Esophagus mucosa (tissue), 1 donor: ENCODE measurements around the gene FBN2. TPM values are rescaled to one million over a fixed set of nuclear protein-coding genes. Genes with fewer than 3 reads are reported as not detected.

Experiments
- ATAC-seq: fragments of 200-7000 bp; cut with Tn5 transposase; one replicate; pipeline ENCODE4 v1.9.1; 2020
- total RNA-seq: library from RNA; stranded (reverse); gene quantifications from one replicate; pipeline ENCODE4 v1.2.4, GENCODE V29; 2023
- donor health status: DM: yes; HTN: yes; CAD: no.

The FBN2 gene
- total RNA-seq = 1.00 TPM

GRCh38 chr5:128538000-128538249 lies at the start of gene FBN2:
Gene FBN2 (minus strand): TSS chr5:128538245. CDS start chr5:128537603, 642 bp downstream.
- ATAC-seq = no peak

DNA sequence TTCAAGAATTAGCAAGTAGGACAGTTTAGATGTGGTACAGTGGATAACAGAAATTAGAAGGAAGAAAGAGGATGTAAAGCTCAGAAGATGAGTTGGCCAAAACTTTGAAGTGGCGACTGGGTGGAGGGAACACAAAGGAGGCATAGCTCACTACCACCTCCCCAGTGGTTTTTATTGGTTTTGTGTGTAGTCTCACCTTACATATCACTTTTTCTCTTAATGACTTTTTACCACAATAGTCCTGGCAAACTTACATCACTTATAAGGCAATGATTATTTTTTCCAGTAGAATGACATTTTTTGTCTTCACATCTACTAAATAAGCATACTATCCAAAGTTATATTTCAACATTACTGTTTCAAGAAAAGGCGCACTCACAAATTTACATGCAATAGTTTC lies 49.2 kb upstream of the FBN2 start:
- ATAC-seq = no peak

DNA sequence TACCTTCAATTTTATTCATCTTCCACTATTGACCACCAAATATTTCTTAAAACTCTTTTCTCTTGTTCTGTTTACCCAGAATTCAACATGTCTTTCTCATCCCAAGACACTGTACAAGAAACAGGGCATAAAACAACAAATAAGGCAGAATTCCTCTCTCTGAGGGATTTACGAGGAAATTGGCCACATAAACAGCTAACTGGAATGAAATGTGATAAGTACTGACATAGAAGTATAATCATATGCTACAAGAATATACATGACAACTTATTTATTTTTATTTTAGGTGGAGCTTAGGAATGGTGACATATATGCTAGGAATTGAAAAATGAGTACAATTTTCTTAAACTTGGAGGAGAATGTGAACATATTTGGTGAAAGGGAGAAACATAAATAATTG lies 48.8 kb upstream of the FBN2 start:
- ATAC-seq = no peak

GRCh38 chr5:128579639-128580038 lies 41.6 kb upstream of the FBN2 start:
- no peak for ATAC-seq

DNA sequence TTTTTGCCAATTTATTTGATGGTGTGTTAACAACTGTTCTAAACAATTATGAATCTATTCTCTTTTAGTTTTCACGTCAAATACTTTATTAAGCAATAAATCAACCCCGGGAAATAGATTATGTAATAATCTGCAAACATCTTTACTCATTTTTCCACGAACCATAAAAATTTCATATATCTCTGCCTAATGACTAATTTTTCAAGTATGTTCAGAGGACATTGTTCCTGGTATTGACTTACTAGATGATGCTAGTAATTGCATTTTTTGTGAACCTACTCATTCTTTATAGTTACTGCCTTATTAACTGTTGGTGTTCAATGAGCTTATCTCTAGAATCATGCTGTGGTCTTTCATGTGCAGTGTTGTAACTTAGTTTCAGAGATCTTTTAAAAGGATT lies 41.0 kb upstream of the FBN2 start:
- no peak for ATAC-seq

DNA sequence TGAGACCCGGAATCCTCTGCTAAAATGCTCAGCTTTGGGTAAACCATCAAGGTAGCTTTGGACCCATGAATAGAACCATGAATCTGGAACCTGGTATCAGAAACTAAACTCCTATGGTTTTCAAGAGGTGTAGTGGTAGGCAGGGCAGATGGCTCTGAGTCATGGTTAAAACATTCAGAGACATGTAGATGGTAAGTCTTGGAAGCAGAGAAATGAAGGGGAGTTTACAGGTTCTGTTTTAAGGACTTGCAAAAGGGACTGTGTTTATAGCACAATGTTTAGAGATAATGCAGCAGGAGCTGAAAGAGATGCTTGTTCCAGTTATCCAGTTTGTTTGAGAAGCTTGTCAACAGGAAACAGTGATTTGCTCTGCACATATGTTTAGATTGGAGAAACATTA lies 36.0 kb upstream of the FBN2 start:
- no peak for ATAC-seq

DNA sequence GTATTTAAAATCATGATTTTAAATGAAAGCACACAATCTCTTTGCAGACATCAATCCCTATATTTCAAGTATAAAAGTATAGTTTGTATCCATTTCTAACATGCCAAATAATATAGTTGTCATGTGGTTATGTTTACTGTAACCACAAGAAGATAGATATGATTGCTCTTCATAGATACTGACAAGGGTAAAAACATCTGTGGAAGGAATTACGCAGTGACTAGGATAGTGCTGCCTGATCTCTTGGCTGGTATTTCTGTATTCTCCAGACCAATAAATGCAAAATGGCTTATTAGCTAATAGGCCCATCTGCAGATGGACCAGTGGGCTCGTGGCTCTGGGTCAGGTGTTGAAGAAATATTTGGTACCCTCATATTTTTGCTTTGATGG lies 34.9 kb upstream of the FBN2 start:
- ATAC-seq = no peak

DNA sequence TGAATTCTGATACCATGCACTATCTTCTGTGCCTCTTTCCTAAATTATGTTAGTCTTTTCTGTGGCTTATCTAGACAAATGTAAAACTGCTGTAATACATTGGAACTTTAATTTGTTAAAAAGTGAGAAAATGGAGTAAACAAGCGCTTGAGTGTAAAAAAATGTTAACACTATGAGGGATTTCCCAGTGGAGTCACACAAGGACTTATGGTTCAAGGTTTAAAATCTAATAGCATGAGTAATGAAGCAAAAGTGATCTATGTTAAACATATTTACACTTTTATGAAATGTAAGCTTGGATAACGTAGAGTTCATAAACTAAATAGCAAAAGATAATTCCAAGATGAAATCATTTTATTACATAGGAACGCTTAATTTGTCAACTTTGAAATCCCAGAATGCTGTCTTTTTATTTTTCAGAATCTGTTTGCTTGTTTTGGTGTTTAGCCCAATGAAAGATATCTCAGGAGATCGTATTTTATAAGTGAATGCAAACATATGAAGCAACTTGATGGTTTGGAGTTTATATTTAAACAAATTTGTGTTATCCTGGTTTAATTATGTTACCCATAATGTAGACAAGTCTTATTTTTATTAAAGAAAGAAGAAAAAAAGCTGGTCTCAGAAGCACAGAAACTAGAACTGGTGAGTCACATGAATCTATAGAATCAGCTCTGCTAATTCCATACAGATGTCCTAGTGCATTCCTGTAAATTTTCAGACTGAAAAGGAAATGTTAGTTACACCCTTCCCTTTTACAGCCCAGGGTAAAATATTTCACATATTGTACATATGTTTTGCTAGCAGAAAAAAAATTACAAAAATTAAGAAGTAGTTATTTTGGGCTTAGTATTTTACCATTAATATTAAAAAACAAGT lies 34.2 kb upstream of the FBN2 start:
- no peak for ATAC-seq

GRCh38 chr5:128566178-128566577 lies 28.1 kb upstream of the FBN2 start:
- no peak for ATAC-seq

DNA sequence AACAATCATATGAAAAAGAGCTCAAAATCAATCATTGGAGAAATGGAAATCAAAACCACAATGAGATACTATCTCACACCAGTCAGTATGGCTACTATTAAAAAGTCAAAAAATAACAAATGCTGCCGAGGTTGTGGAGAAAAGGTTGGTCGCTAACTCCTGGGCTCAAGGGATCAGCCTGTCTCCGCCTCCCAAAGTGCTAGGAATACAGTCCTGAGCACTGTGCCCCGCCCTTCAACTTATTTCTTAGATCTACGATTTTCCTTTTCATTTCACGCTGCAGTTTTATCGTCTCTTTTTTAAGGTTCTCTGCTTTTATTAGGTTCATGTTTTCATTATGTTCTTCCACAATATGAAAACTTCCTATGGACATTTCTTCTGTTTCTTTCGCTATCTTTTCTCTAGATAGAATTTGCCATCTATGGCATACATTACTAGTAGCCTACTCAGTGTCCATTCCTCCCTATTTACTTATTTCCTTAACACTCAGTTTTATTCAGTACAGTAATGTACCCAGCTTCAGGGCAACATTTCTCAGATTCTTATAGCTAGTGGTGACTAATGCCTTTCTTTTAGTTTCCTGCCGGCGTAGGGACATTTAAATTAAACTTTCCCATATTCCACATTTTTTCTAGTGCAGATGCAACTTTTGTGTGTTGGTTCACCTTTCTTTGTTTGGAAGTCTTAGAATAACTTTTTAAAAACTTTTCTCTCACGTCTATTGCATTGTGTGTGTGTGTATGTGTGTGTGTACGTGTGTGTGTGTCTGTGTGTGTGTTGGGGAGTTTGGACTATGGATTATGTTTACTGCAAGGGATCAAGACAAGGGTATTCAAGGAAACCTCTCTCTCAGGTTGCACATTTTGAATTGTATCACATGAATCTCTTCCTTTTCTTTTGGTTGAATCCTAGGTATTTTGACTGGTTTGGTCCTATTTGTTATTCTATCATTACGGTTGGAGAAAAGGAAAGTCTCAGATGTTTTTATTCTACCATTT lies 21.6 kb upstream of the FBN2 start:
- ATAC-seq = no peak

DNA sequence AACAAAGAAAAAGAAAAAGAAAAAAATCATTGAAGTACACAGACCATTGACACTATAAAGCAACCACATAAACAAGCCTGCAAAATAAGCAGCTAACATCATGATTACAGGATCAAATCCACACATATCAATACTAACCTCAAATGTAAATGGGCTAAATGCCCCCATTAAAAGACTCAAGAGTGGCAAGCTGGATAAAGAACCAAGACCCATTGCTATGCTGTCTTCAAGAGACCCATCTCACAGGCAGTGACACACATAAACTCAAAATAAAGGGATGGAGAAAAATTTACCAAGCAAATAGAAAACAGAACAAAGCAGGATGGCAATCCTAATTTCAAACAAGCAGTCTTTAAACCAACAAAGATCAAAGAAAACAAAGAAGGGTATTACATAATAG lies 15.7 kb upstream of the FBN2 start:
- ATAC-seq = no peak

DNA sequence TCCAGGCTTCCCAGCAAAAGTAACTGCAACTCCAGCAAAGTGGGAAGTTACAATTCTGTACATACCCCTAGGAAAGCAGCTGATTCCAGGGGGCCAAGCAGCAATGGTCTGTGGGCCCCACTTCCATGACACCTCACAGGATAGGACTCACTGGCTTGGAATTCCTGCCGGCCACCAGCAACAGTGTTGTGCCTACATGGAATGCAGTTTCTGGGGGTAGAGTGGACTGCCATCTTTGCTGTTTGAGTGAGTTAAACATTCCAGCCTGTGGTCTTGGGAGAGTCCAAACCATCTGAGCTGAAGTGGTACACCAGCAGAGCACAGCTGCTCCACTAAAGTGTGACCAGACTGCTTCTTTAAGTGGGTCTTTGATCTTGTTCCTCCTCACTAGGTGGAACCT lies 13.4 kb upstream of the FBN2 start:
- ATAC-seq = no peak

DNA sequence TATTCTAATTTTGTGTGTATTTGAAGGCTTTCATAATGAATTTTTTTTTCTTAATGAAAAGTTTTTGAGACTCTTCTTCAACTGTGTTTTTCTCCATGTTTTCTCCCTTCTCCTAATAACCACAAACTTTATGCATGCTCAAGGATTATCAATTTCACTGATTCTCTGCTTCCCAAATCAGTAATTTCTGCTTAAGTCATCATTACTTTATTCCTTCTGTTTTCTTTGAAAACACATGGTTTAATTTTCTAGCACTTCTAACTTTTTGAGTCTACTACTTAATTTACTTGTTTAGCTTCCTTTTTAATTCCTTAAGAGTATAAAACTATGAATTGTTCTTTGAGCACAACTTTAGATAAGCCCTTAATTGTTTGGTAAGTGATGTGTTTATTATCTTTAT lies 11.5 kb upstream of the FBN2 start:
- ATAC-seq = no peak

DNA sequence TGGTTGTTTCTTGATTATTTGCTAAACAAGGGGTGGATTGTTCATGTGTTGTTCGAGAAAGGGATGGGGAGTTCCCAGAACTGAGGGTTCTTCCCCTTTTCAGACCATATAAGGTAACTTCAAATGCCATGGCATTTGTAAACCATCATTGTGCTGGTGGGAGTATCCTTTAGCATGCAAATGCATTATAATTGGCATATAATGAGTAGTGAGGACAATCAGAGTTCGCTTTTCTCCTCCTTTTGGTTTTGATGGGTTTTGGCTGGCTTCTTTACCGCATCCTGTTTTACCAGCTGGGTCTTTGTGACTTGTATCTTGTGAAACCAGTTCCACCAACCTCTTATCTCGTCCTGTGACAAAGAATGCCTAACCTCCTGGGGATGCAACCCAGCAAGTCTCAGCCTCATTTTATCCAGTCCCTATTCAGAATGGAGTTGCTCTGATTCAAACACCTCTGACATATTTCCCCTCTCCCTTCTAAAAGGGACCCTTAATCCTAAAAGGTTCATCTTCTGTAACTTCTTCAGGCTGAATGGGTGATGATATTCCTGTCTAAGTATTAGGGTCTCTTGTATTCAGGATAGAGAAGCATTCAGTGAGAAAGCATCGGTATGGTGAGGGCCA lies 8.7 kb upstream of the FBN2 start:
- ATAC-seq = no peak

DNA sequence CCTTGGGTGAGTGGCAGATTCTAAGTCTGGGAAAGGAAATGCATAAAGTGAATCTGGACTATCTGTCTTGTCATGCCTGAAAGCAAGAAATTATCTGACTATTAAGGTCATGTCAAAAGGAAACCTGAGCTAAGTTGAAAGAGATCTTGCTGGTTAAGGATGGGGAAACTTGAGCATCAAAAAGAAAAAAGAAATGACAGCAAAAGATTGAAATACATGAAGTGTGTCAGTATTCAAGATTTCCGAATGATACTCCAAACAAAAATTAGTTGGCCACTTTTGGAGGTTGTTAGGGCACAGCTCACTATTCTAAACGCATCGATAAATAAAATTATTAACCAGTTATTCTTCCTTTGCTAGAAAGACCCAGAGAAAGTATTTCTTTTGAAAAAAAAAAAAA lies 3.3 kb upstream of the FBN2 start:
- no peak for ATAC-seq

GRCh38 chr5:128539038-128539429 lies 989 bp upstream of the FBN2 start:
- no peak for ATAC-seq

DNA sequence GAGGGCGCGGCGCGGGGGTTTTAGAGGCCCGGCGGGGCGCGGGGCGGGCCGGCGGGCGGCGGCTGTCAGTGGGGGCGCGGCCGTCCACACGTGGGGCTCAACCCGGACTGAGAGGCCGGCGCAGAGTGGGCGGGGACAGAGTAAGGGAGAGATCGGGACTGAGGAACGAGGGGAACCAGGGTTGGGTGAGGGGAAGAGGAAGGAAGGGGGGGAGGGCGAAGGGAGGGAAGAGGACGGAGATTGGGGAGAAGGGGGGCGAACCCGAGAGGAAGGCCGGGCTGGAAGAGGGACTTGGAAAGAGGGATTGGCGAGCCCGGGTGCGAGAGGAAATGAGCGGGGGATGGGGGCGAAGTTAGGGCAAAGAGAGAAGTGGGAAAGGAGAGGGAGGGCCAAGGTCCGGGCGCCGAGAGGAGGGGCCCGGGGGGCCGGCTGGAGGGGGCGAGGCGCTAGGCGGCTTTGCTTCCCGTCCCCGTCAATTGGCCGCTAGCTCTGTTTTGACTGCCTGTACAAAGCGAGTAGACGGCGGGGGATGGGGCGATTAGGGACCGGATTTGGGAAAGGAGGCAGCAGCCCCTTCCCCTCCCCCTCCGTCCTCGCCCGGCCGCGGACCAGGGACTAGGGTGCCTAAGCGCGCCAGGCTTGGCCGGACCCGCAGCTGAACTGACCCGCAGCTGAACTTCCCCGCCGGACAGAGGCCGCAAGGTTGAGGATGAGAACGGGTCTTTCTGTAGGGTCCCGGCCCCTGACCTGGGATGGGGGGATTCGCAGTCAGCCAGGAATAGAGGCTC lies 399 bp upstream of the FBN2 start:
- ATAC-seq = peak; percentile 60

GRCh38 chr5:128537221-128537999 lies 635 bp downstream of the FBN2 start:
- ATAC-seq = peak; percentile 45

- no peak for ATAC-seq
These were observed 1.5 kb downstream of the FBN2 start for GRCh38 chr5:128536254-128537220.

- ATAC-seq = no peak
These were observed 2.8 kb downstream of the FBN2 start for GRCh38 chr5:128535251-128535650.

DNA sequence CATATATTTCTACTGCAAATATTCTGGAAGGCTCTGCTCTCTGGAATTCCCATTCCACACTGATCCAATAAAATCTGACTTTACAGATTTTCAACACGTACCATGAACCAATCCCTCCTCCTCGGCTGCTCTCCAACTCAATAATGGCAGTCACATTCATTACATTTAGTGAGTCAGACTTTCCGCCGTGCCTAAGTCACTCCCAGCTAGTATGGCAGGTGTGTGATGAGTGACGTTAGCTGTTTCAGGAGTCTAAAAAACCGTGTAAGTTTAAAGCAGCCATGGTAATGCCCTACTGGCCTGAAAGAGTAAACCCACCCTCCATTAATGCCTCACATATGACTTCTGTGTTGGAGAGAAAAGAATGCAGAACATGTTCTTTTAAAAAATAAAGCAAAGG lies 3.3 kb downstream of the FBN2 start:
- peak; percentile 54 for ATAC-seq
